ENCODE results near the gene DCK.
"Not testable (repeated sequence)": the region's sequence is repeated elsewhere in the genome, so short reads cannot be mapped to it uniquely, and the experiment has no call there.

DCK gene

GRCh38 chr4:71027611-71028010 is 34.2 kb downstream of the DCK start:
- no peak for DNase-seq (ENCODE audit: low read depth)
- TF ChIP-seq CTCF (IDR thresholded peaks at IDR 0.05; ENCODE audit: control insufficient read depth, insufficient read depth, low read depth, low read length, missing control alignments), result no peak
- no peak overlapping the region for H3K4me3 ChIP-seq (ENCODE audit: control insufficient read depth, low read depth, low read length)

- H3K4me3 ChIP-seq (ENCODE audit: control insufficient read depth, low read depth, low read length), result no peak overlapping the region
- TF ChIP-seq CTCF (IDR thresholded peaks at IDR 0.05; ENCODE audit: control insufficient read depth, insufficient read depth, low read depth, low read length, missing control alignments), result no peak
- DNase-seq (ENCODE audit: low read depth), result no peak
These were observed 36.1 kb downstream of the DCK start for GRCh38 chr4:71029504-71029903.

DNA sequence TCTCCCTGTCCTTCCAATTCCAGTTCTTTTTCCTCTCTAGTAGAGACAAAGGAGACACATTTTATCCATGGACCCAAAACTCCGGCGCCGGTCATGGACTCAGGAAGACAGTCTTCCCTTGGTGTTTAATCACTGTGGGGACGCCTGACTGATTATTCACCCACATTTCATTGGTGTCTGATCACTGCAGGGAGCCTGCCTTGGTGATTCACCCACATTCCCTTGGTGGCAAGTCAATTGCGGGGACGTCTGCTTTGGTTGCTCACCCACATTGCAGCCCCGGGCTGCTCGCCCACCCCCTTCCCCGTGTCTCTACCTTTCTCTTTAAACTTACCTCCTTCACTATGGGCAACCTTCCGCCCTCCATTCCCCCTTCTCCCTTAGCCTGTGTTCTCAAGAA is 38.7 kb downstream of the DCK start:
- peak; percentile 40 for DNase-seq (ENCODE audit: low read depth)
- not testable (repeated sequence) for H3K4me3 ChIP-seq (ENCODE audit: control insufficient read depth, low read depth, low read length)

DNA sequence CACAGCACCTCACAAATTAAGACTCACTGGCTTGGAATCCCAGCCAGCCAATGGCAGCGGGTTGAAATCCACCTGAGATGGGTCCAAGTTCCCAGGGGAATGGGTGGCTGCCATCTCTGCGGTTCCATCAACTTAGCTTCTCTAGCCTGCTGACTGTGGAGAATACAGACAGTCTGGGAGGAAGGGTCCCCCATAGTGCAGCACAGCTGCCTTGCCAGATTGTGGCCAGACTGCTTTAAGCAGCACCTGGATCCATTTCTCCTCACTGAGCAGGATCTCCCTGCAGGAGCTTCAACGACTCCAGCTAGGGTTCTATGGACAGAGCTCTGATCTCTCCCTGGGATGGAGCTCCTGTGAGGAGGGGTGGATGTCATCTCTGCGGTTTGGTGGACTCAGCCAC is 51.8 kb downstream of the DCK start:
- DNase-seq (ENCODE audit: low read depth), result no peak
- no peak overlapping the region for H3K4me3 ChIP-seq (ENCODE audit: control insufficient read depth, low read depth, low read length)
- no peak for TF ChIP-seq CTCF (IDR thresholded peaks at IDR 0.05; ENCODE audit: control insufficient read depth, insufficient read depth, low read depth, low read length, missing control alignments)

DNA sequence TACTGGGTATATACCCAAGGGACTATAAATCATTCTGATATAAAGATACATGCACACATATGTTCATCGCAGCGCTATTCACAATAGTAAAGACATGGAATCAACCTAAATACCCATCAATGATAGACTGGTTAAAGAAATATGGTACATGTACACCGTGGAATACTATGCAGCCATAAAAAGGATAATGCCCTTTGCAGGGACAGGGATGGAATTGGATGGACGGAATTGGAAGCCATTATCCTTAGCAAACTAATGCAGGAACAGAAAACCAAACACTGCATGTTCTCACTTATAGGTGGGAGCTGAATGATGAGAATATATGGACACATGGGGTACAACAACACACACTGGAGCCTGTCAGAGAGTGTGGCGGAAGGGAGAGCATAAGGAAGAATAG is 55.9 kb downstream of the DCK start:
- no peak for DNase-seq (ENCODE audit: low read depth)
- no peak overlapping the region for H3K4me3 ChIP-seq (ENCODE audit: control insufficient read depth, low read depth, low read length)
- no peak for TF ChIP-seq CTCF (IDR thresholded peaks at IDR 0.05; ENCODE audit: control insufficient read depth, insufficient read depth, low read depth, low read length, missing control alignments)

- no peak for DNase-seq (ENCODE audit: low read depth)
- TF ChIP-seq CTCF (IDR thresholded peaks at IDR 0.05; ENCODE audit: control insufficient read depth, insufficient read depth, low read depth, low read length, missing control alignments), result no peak
- no peak overlapping the region for H3K4me3 ChIP-seq (ENCODE audit: control insufficient read depth, low read depth, low read length)
These were observed 57.4 kb downstream of the DCK start for GRCh38 chr4:71050809-71051208.

GRCh38 chr4:71052034-71052433 is 58.6 kb downstream of the DCK start:
- DNase-seq (ENCODE audit: low read depth), result no peak
- H3K4me3 ChIP-seq (ENCODE audit: control insufficient read depth, low read depth, low read length), result no peak overlapping the region
- TF ChIP-seq CTCF (IDR thresholded peaks at IDR 0.05; ENCODE audit: control insufficient read depth, insufficient read depth, low read depth, low read length, missing control alignments), result no peak

All from AG09309 (cell line).